Caco-2 (cell line): ENCODE measurements around the gene GSK3B. TPM values are rescaled to one million over a fixed set of nuclear protein-coding genes. Genes with fewer than 3 reads are reported as not detected.

ENCODE experiments used
- BruUV-seq: library from RNA; stranded (reverse); fragments of 400-500 nt; replicated peaks from 2 replicates; lab custom pipeline; 2021; lab: Mats Ljungman, UMichigan
- CTCF ChIA-PET: fragments of 300-600 bp; sonication (Branson Sonifier 250); formaldehyde crosslinking; loops from one replicate; lab custom pipeline; 2022; ENCODE audit warnings: antibody characterized with exemption; lab: Charles Lee
- POLR2A ChIA-PET: fragments of 300-600 bp; sonication (Branson Sonifier 250); formaldehyde crosslinking; loops from one replicate; lab custom pipeline; 2022; ENCODE audit warnings: antibody characterized with exemption; lab: Charles Lee
- DNase-seq, 2 experiments: peaks; one replicate each; pipeline versions ENCODE4 v3.0.0 to v3.0.0-alpha.2; 2020 to 2022
- H3K27me3 ChIP-seq: replicated peaks from 2 replicates; pipeline ENCODE4 v1.6.0; 2011; ENCODE audit warnings: low read length; ENCODE audit not compliant: control insufficient read depth, insufficient read depth
- H3K36me3 ChIP-seq: 2 replicates; pipeline ENCODE4 v1.5.1; 2011; ENCODE audit warnings: low read length; ENCODE audit not compliant: control insufficient read depth, insufficient read depth
- H3K4me1 ChIP-seq: fragments of 250-450 bp; sonication (Bioruptor Pico); 2 replicates; pipeline ENCODE4 v1.5.1; 2020; ENCODE audit warnings: mild to moderate bottlenecking
- H3K4me3 ChIP-seq: 2 replicates; pipeline ENCODE4 v1.5.1; 2011; ENCODE audit warnings: low read depth, mild to moderate bottlenecking, control low read depth, low read length
- H3K9me3 ChIP-seq: fragments of 250-450 bp; sonication (Bioruptor Pico); 2 replicates; pipeline ENCODE4 v1.5.1; 2020; ENCODE audit warnings: mild to moderate bottlenecking, moderate library complexity
- H3K27ac Mint-ChIP-seq: one replicate; pipeline ENCODE4 v1.8.0; 2022; ENCODE audit warnings: mixed read lengths; ENCODE audit not compliant: unreplicated experiment
- H3K27me3 Mint-ChIP-seq: one replicate; pipeline ENCODE4 v1.8.0; 2022; ENCODE audit warnings: mixed read lengths; ENCODE audit not compliant: insufficient read depth, unreplicated experiment
- H3K36me3 Mint-ChIP-seq: one replicate; pipeline ENCODE4 v1.8.0; 2022; ENCODE audit warnings: mild to moderate bottlenecking, mixed read lengths; ENCODE audit not compliant: insufficient read depth, unreplicated experiment
- H3K4me1 Mint-ChIP-seq: one replicate; pipeline ENCODE4 v1.8.0; 2022; ENCODE audit warnings: low read depth, mixed read lengths; ENCODE audit not compliant: unreplicated experiment
- H3K4me3 Mint-ChIP-seq: one replicate; pipeline ENCODE4 v1.8.0; 2022; ENCODE audit warnings: mild to moderate bottlenecking, moderate library complexity, mixed read lengths; ENCODE audit not compliant: unreplicated experiment
- H3K9me3 Mint-ChIP-seq: one replicate; pipeline ENCODE4 v1.8.0; 2022; ENCODE audit warnings: mixed read lengths; ENCODE audit not compliant: unreplicated experiment
- CTCF ChIP-seq, 2 experiments: fragments of 200-600 bp in 1 of 2; IDR thresholded peaks; 1 replicate in 1 of 2; 2 replicates in 1 of 2; pipeline versions ENCODE4 v1.5.1 to v1.8.0; 2011 to 2022; ENCODE audit warnings: antibody characterized with exemption in 1 of 2, control low read depth in 1 of 2, inconsistent platforms in 1 of 2, low read depth in 1 of 2, low read length in 1 of 2, mild to moderate bottlenecking in 1 of 2, moderate library complexity in 1 of 2; ENCODE audit not compliant: insufficient read depth in 1 of 2, severe bottlenecking in 1 of 2, unreplicated experiment in 1 of 2
- intact Hi-C: fragments of 100-400 bp; cut with micrococcal nuclease; formaldehyde crosslinking; loops from one replicate; pipeline ENCODE4 v1.10.0; 2022; ENCODE audit not compliant: unreplicated experiment
- total RNA-seq: library from RNA; stranded (reverse); gene quantifications from 2 replicates; pipeline ENCODE4 v1.2.3, GENCODE V29; 2022

The GSK3B gene
- total RNA-seq, 1 experiment from 2014 or later: 55.2 TPM

GRCh38 chr3:119815716-119816115, 278.5 kb downstream of the GSK3B start:
- no peaks in the 10 kb centered on the region for H3K9me3 ChIP-seq
- H3K4me1 ChIP-seq: no peaks in the 10 kb centered on the region
- H3K27ac Mint-ChIP-seq: no peak overlapping the region
- ChIA-PET POLR2A (no interaction called here), CTCF (no interaction called here)
- no peak overlapping the region for H3K4me3 ChIP-seq
- H3K36me3 Mint-ChIP-seq: no peaks in the 10 kb centered on the region
- intact Hi-C loops: loop anchor here (10.0 kb wide), 1 partner anchor 279 kb away; the partner anchor contains the start of gene GSK3B
- no peak for DNase-seq
- no peaks in the 10 kb centered on the region for H3K4me1 Mint-ChIP-seq
- TF ChIP-seq CTCF (IDR thresholded peaks at IDR 0.05; ENCODE audit: insufficient read depth in 1 of 2, low read depth in 1 of 2, low read length in 1 of 2, severe bottlenecking in 1 of 2, unreplicated experiment in 1 of 2): no peak
- no peaks in the 10 kb centered on the region for H3K9me3 Mint-ChIP-seq
- BruUV-seq: no TSS peak
- no peak overlapping the region for H3K4me3 Mint-ChIP-seq
- H3K27me3 ChIP-seq: no peaks in the 10 kb centered on the region
- H3K36me3 ChIP-seq: no peaks in the 10 kb centered on the region
- H3K27me3 Mint-ChIP-seq: no peaks in the 10 kb centered on the region

GRCh38 chr3:119812491-119813058, 281.7 kb downstream of the GSK3B start:
- no TSS peak for BruUV-seq
- Histone ChIP-seq H3K4me1 (no peaks in the 10 kb centered on the region), H3K27me3 (no peaks in the 10 kb centered on the region), H3K9me3 (no peaks in the 10 kb centered on the region), H3K4me3 (no peak overlapping the region), H3K36me3 (no peaks in the 10 kb centered on the region)
- no peaks in the 10 kb centered on the region for H3K9me3 Mint-ChIP-seq
- intact Hi-C loops: loop anchor here (10.0 kb wide), 1 partner anchor 282 kb away; the partner anchor contains the start of gene GSK3B
- DNase-seq: no peak
- H3K27me3 Mint-ChIP-seq: no peaks in the 10 kb centered on the region
- H3K27ac Mint-ChIP-seq: no peak overlapping the region
- H3K4me1 Mint-ChIP-seq: no peaks in the 10 kb centered on the region
- no peaks in the 10 kb centered on the region for H3K36me3 Mint-ChIP-seq
- TF ChIP-seq CTCF (IDR thresholded peaks at IDR 0.05; ENCODE audit: insufficient read depth in 1 of 2, low read depth in 1 of 2, low read length in 1 of 2, severe bottlenecking in 1 of 2, unreplicated experiment in 1 of 2): no peak
- ChIA-PET CTCF (no interaction called here), POLR2A (no interaction called here)
- no peak overlapping the region for H3K4me3 Mint-ChIP-seq

- no peak for DNase-seq
- no peak overlapping the region for H3K27ac Mint-ChIP-seq
- POLR2A ChIA-PET: no interaction called here
These were observed 284.2 kb downstream of the GSK3B start for GRCh38 chr3:119810018-119810435.

More at GRCh38 chr3:119810018-119810435, 284.2 kb downstream of the GSK3B start:
- no peaks in the 10 kb centered on the region for H3K4me1 ChIP-seq
- H3K4me3 ChIP-seq: no peak overlapping the region
- CTCF ChIA-PET: no interaction called here
- H3K4me1 Mint-ChIP-seq: no peaks in the 10 kb centered on the region
- peaks cover 1% of the 10 kb centered on the region for H3K9me3 Mint-ChIP-seq
- H3K27me3 Mint-ChIP-seq: no peaks in the 10 kb centered on the region
- intact Hi-C loops: loop anchor here (10.0 kb wide), 1 partner anchor 285 kb away; the partner anchor contains the start of gene GSK3B
- H3K4me3 Mint-ChIP-seq: no peak overlapping the region
- no peaks in the 10 kb centered on the region for H3K27me3 ChIP-seq
- no peaks in the 10 kb centered on the region for H3K9me3 ChIP-seq
- H3K36me3 ChIP-seq: no peaks in the 10 kb centered on the region
- H3K36me3 Mint-ChIP-seq: no peaks in the 10 kb centered on the region
- BruUV-seq: no TSS peak
- TF ChIP-seq CTCF (IDR thresholded peaks at IDR 0.05; ENCODE audit: insufficient read depth in 1 of 2, low read depth in 1 of 2, low read length in 1 of 2, severe bottlenecking in 1 of 2, unreplicated experiment in 1 of 2): no peak
